ENCODE data around the gene PANK4.

The PANK4 gene

DNA sequence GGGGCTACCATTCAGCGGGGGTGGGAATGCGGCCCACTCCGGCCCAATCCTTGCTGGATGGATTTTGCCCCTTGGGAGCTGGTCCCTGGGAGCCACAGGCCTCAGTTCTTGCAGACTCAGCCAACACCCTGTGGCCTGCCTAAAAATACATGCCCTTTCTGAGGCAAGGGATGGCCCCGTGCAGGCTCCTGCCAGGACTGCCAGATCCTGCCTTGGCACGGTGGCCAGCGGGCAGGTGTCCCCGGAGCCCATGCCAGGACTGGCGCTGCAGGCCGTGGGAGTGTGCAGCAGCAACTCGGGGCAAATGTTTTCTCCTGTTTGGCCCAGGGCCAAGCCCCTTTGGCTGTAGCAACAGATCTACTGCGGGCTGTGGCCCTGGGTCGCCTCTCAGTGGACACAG is 1.6 kb upstream of the PANK4 start:
- no peak for FAIRE-seq

DNA sequence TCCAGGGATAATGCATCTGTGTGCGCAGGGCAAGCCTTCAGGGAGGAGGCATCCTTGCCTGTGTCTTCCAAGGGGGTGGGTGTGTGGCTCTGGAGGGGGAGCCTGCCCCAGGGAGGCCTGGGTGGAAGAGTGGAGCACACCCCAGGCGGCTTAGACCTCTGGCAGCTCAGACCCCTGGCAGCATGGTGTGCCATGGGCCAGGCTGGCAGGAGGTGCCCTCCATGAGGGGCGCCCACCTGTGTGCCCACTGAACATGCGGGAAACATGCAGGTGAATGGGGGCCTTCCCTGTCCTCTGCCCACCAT is 1.1 kb upstream of the PANK4 start:
- FAIRE-seq: no peak

DNA sequence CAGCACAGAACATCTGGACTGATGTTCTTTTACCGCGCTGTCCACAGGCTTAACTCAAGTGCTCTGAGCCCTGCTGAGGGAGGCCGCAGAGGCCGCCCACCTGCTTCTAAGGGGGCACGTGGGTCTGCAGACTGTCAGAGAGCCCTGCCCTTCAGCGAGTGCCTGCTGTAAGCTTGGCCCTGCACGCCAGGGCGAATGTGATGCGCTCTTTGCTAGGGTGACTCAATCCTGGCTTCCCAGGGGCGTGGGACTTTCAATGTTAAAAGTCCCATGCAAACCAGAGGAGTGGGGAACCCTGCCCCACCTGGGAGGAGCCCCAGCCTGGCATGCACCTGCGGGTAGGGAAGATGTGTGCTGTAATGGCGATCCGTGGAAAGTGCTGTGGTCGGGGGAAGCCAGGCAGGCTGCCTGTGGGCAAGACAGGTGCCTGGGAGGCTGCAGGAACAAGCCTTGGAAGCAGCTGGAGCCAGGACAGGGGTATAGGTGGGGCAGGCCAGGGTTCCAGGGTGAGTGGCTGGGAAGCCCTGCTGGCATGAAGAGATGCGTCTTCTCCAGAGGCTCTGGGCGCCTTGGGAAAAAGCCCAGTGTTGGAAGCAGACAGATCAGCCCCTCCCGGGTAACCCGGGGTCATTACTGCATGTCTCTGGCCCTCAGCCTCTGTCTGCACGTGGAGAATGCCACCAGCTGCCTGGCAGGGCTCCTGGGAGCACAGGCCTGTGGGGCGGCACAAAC is 594 bp upstream of the PANK4 start:
- no peak for FAIRE-seq

DNA sequence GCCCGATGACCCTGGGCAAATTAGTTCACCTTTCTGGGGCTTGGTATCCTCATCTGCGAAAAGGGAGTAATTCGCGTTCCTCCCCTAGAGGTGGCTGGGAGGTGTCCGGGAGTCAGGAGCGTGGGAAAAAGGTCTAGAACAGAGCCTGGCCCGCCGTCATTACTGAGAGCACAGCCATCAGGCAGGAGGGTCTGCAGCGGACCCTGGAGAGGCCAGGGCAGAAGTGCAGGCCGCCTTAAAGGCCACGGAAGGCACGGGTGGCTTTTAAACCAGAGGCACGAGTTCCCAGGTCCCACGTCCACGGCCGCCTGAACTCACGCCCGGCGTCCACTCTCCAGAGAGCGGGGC is 850 bp downstream of the PANK4 start:
- no peak for FAIRE-seq

DNA sequence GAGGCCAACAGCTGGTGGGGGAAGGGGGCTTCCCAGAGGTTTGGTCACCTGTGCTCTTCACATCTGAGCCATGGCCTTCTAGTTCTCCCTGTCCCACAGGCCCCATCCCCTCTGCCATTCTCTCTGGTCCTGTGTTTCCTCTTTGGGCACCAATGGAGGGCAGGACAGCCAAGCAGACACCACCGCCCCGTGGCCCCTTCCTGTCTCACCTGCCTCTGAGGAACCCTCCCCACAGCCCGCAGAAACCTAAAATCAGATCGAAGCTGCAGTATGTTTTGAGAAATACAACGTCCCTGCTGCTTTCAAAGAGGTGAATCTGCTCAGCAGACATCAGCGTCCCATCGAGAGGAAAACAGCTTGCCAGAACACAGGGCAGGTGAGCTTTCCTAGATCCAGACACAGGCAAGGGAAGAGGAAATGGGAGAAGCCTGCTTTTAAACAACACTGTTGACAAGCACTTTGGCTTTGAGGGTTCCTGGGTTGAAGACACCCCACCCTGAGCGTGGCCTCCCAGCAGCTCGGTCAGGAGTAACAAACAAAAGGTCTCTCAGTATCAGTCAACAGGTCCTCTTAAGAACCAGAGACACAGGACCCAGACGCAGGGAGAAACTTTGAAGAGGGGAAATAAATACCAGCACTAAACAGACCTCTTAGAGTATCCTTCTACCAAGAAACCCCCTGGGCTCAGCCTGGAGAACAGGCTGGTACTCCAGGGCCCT is 2.3 kb downstream of the PANK4 start:
- FAIRE-seq: no peak

DNA sequence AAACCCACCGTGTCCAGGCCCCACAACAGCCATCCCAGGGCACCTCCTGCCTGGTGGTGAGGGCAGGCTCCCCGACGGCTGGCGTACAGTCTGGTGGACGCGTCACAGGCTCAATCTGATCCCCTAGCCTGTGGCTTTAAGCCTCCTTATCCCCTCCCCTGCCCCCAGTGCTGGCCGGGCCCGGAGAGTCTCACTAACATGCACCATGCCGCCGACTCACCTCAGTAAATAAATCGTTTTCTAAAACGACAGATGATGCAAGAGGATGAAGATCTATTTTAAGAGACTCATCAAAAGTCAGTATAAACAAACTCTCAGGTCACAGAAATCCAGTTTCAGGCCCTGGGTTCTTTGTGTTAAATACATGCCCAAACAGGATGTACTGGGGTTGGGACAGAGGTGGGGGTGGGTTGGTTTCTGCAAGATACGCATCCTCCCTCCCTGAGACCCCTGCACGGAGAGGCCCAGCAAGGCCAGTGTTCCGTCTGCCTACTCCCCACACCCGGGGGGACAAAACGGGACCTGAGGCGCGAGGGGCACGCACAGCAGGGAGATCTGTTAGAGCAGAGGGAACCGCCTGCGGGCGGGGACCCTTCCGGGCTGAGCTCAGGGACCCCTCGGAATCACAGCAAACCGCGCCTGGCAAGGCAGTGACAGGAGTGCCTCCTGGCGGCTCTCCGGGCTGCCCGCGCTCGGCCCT is 3.1 kb downstream of the PANK4 start:
- no peak for FAIRE-seq

DNA sequence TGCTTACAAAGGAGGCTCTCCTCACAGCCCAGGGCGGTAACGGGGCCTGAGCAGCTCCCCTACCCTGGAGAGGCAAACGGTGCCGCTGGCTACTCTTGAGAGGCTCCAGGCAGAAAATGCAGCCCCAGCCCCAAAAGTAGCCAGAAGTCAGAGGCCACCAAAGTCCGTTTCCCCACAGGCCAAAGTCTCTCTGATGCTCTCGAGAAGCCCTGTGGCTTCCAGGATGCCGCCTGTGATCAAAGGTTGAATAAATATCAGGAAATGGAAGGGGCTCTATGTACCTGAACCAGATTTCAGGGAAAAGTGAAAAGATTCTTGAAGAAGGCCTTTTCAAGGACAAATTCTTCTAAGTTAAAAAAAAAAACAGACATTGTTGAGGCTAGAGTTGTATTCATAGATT is 4.2 kb downstream of the PANK4 start:
- FAIRE-seq: no peak

DNA sequence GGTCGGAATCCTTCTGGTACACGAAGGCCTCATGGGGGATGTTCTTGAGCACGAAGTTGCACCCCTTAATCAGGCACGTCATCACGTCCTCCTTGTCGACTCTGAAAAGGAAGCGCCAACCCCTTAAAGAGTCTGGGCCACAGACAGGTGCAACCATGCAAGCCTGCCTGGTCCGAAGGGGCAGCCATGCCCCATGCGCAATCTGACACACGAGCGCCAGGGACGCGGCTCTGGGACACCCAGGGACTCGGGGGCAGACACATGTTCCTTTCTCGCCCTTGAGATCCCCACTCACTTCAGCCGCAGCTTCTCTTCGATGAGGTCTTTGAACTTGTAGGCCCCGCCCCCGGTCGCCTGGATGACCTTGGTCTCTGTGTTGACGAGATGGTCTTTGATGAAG is 5.6 kb downstream of the PANK4 start:
- FAIRE-seq: no peak

DNA sequence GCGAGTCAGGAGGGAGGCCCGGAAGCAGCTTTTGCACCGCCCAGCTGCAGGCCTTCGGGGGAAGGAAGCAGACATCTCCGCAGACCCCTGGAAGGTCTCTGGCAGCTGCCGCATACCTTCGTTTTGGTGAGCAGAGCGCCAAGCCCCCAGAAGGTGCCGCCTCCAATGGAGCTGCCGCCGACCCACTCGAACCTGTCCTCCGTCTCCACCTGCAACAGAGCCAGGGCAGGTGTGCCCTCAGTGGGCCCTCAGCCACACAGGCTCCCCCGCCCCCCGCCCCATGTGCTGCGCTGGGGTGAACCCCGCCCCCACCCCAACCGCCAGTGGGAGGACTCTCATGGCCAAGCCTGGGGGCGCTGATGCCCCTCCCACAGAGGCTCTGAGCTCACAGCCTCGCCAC is 6.2 kb downstream of the PANK4 start:
- no peak for FAIRE-seq

DNA sequence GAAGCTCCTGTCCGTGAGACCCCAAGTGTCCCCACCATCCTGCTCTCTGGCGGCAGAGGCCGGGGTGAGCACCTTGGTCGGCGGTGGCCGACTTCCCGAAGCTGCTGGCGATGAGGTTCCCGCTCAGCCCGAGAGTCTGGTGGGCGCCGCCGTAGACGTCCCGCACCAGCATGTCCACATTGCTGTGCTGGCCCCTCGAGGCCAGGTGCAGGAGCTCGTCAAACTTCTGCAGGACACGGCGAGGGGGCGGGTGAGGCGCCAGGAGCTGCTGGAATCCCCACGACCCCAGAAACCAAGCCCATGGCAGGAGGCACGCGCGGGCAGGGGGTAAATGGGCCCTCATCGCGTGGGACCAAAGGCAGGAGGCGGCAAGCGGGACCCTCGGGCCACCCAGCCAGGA is 6.7 kb downstream of the PANK4 start:
- FAIRE-seq: no peak

DNA sequence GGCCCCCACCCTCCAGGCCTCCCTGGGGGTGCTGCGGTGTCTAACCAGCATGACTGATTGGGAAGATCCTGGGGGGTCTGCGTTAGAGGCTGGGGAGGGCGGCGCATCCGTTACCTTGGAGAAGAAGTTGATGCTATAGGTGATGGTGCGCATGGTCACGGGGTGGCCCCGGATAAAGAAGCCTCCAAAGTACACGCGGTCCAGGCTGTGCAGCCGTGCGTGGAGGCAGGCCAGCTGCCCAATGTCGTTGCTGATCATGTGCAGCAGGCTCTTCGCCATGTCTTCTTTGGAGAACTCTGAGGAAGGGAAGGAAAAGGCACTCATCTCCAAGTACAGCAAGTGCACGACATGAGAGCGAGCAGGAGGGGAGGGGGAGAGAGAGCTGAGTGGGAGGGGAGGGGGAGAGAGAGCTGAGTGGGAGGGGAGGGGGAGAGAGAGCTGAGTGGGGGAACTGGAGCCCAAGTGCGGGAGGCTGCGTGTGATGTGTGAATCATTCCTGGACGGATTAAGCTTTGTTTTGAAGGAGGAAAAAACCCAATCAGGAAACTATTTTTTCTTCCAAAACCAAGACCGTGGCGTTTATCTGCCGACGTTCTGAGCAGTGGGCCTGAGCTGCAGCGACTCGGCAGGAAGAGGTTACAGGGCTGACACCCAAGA is 7.2 kb downstream of the PANK4 start:
- FAIRE-seq: no peak

DNA sequence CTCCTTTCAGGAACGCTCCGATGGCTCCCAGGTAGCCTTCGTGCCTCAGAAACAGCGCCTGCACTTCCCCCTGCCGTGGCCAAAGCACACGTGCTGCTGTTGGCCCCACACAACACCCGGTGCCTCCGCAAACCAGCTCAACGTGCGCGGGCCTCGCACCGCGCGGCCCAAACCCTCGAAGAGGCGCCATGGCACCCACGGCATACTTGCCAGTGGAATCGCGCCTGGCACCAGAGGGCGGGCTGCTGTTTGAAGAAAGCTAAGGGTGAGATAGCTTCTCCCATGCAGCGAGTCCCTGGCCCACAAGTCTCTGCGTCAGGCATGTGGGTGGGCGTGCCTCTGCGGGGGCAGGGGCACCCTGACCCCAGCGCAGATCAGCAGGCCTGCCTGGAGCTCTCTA is 7.9 kb downstream of the PANK4 start:
- FAIRE-seq: no peak

DNA sequence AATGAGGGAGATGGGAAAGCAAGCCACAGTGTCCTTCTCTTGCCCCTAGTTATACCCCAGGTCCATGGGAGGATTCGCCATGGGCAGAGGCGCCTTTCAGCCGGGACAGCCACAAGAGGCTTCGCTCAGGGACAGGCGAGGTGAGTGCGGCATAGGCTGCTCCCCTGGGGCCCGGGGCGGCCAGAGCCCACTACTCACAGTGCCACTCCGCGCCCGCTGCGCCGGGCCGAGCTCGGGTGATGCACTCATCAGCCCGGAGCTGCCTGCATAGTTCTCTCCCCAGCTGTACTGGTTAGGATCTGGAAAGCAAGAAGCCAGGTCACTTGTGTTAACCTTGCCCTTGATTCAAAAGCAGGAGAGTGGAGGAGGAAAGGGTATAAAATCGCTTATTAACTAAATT is 8.4 kb downstream of the PANK4 start:
- FAIRE-seq: no peak

DNA sequence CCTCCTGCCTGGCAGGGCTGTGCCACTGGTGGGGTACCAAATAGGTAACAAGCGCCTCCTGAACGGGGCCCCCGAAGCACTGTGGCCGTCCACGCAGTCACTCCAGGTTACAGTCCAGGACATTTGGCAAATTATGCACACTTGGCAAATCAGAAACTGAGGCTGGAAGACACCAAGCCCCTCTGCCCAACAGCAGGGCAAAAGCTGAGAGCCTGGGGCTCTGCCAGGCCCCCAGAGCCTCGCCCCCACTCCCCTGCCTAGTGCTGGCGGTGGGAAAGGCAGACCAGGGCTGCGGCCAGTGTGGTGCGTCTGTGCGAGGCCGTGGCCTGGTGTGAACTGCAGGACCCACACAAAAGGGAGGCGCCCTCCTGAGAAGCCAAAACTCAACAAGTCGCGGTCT is 9.4 kb downstream of the PANK4 start:
- FAIRE-seq: no peak

DNA sequence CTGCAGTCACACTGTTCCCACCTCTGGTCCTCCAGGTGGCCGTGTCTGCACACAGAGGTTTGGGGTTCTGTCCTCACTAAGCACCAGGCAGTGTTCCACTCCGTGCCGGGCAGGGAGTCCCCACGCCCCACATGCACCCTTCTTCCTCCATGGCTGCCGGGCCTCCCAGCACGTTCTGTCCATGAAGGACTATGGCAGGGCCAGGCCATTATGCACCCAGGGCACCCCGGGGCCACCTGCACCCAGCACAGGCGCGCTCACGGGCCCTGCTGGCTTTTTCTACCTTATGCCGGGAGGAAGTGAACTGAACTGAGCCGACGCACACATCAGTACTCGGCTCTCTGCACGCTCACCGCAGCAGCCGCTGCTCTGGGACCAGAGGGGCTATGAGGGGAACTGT is 10.3 kb downstream of the PANK4 start:
- no peak for FAIRE-seq

DNA sequence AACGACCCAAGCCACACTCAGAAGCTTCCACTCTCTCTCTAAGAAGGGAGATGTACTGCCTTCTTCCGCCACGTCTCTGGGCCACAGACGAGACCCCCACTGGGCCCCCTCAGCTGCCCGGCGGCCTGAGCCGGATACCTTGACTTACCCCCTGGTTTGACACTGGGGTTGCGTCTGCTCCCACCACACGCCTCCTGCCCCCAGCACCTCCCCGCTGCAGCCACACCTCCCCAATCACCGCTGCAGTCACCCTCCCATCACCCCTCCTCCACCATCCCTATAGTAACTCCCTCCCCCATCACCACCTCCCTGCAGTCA is 10.7 kb downstream of the PANK4 start:
- no peak for FAIRE-seq

DNA sequence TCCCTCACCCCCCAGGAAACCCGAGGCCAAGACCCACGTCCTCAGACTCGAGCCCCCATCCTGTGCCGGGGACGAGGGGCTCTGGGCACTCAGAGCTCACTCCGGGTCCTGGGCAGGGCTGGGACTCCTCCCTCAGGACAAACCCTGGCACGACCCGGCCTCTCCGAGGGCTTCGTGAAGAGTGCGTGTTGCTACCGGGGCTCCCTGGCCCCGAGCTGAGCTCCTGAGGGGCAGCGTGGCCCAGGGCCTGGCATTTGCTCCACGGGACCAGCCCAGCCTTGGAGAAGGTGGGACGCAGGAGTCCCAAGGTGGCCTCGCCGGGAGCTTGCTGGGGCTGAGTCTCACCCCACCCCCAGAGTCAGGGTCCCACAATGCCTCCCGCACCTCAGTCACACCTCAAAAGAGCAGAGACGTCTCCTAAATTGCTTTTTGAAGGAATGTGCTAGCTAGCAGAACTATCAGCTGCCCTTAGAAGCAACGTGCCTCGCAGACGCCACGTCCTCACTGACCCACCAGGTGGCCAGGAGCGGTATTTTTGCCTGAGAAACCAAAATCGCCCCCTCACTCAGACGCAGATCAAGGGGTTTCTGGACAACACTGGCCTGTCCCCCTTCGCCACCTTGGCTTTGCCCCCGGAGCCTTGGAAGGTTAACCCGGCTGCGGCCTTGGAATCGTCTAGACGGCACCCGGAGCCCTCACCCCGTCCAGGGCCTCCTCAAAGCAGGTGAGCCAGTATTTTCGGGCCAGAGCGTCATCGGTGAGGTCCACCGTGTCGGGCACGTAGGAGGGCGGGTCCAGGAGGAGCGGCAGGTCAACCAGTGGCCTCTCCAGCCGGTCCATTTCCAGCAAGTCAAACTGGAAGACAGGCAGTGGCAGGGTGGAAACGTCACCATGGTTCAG is 11.3 kb downstream of the PANK4 start:
- FAIRE-seq: no peak

DNA sequence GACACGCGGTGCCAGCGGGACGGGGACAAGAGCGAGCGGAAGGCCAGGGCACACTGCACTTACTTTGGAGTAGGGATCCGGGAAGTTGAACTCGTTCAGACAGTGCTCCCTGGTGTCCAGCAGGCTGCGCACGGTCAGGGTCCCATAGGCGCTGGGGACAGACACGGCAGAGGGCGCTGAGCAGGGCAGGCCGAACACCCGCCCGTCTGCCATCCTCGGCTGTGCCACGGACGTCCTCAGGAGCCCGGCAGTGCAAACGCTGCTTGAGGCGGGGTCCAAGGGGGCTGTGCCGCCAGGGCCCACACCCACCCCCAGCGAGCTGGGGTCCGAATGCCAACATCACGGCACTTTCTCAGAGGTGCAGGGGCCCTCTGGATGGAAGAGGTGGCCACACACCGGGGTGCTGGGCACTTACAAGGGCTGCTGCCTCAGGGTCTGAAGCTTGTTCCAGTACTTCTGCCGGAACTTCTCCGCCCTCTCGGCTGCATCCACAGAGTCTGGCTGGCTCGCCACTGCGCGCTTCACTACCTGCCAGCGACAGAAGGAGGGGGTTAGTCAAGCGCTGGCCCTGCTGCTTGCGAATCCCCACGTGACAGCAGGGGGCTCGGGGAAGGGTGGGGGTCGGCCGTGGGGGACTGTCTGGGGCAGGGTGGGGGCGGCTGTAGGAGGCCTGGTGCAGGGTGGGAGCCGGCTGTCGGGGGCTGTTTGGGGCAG is 12.3 kb downstream of the PANK4 start:
- FAIRE-seq: no peak

DNA sequence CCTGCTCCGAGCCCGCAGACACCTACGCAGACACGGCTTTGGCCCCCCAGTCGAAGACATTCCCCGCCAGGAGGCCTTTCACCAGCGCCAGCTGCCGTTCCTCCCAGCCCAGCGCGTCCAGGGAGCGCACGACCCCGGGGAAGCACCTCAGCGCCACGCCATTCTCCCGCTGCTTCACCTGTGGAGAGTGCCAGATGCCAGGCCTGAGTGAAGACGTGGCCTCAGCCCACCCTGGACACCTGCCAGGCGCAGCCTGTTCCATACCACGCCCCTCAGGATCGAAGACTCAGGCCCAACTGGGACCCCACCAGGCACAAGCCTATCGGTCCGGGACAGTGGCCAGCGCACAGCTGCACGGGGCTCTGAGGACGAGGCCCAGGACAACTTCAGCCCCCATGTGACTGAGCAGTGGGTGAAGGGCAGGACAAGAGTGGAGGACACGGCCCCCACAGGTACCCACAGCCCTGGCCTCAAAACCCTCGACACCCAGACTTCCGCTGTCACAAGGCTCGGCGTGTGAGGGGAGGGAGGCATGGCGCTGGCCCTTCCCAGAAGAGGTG is 13.5 kb downstream of the PANK4 start:
- no peak for FAIRE-seq

DNA sequence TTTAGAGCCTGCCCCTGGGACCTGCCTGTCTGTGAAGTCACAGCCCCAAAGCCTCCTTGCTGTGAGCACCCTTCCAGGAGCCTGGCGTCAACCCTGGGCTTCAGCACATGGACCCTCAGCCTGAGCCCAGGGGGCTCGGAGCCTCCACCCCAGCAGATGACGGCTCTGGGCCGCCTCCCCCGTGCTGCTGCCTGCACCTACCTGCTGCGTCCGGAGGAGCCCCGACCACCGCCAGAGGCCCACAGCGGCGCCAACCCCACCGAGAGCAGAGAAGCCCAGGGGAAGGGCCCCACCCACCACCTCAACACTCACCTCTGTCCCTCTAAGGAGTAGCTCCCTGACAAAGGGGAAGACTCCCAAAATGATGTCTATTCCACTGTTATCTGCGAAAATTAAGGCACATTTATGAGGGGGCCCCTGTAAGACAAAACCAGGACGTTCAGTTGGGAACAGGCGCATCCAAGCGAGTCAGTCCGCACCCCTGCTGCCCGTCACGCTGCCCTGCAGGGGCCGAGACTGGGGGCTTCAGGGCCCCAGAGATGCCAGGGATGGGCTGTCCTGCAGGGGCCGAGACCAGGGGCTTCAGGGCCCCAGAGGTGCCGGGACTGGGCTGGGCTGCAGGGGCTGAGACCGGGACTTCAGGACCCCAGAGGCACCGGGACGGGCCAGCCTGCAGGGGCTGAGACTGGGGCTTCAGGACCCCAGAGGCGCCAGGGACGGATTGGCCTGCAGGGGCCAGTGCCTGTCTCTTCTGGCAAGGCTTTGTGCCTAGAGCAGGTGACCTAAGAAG is 15.8 kb downstream of the PANK4 start:
- no peak for FAIRE-seq

DNA sequence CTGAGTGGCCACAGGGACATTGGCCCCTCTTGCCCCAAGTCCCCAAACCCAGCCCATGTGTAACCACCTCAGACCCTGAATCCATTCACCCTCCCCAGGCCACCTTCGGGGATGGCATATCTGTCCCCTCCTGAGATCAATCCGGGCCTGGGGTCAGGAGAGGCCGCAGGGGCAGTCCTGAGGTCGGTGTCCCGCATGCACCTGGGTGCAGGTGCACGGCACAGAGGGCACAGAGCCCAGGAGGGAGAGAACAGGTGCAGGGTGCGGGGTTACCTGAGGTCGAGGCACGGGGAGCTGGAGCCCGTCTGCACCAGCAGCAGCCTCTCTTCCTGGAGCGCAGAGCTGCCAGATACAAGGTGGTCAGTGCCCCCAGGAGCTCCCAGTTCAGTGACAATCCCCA is 16.8 kb downstream of the PANK4 start:
- FAIRE-seq: no peak

Data from G401.6 (cell line).